Activated CD4-positive, alpha-beta T cell treated with anti-CD3 and anti-CD28 coated beads for 36 hours (primary cell): ENCODE results near the gene C14orf93. TPM values are rescaled to one million over a fixed set of nuclear protein-coding genes. Genes with fewer than 3 reads are reported as not detected.
A peak's percentile ranks its signal among the peaks of the same experiment; 100 is the strongest.
"Not testable (repeated sequence)": the region's sequence is repeated elsewhere in the genome, so short reads cannot be mapped to it uniquely, and the experiment has no call there.

Experiments used
- ATAC-seq: fragments of 200-7000 bp; cut with Tn5 transposase; one replicate; pipeline ENCODE4 v1.10.0; 2021; ENCODE audit warnings: mild to moderate bottlenecking, moderate library complexity
- CTCF ChIA-PET: fragments of 350-600 bp; sonication (Branson Sonifier 250); formaldehyde crosslinking; loops from one replicate; lab custom pipeline; 2021; ENCODE audit warnings: antibody characterized with exemption; lab: Charles Lee
- POLR2A ChIA-PET: fragments of 350-600 bp; sonication (Branson Sonifier 250); formaldehyde crosslinking; loops from one replicate; lab custom pipeline; 2021; ENCODE audit warnings: antibody characterized with exemption, inconsistent platforms; lab: Charles Lee
- DNase-seq: peaks from one replicate; pipeline ENCODE4 v3.0.0-alpha.2; 2020
- H3K27ac Mint-ChIP-seq: one replicate; pipeline ENCODE4 v1.8.0; 2021; ENCODE audit warnings: mixed read lengths
- H3K27me3 Mint-ChIP-seq: one replicate; pipeline ENCODE4 v1.8.0; 2021; ENCODE audit warnings: mixed read lengths
- H3K36me3 Mint-ChIP-seq: one replicate; pipeline ENCODE4 v1.8.0; 2021; ENCODE audit warnings: low read depth, mixed read lengths
- H3K4me1 Mint-ChIP-seq: one replicate; pipeline ENCODE4 v1.8.0; 2021; ENCODE audit warnings: mixed read lengths
- H3K4me3 Mint-ChIP-seq: one replicate; pipeline ENCODE4 v1.8.0; 2021; ENCODE audit warnings: mild to moderate bottlenecking, moderate library complexity, mixed read lengths
- H3K9me3 Mint-ChIP-seq: one replicate; pipeline ENCODE4 v1.8.0; 2021; ENCODE audit warnings: low read depth, mixed read lengths
- intact Hi-C, 2 experiments: fragments of 100-400 bp; cut with DNase I in 1 of 2; cut with micrococcal nuclease in 1 of 2; formaldehyde crosslinking; loops; one replicate each; pipeline versions ENCODE4 v1.14.2 to v1.15.1; 2022 to 2024; cut with DNase I, micrococcal nuclease
- total RNA-seq, 2 experiments: library from RNA; stranded (reverse); gene quantifications; one replicate each; pipeline ENCODE4 v1.2.3, GENCODE V29; 2021

C14orf93 gene
- total RNA-seq, 2 experiments from 2014 or later: 10.7 to 11.5 TPM

DNA sequence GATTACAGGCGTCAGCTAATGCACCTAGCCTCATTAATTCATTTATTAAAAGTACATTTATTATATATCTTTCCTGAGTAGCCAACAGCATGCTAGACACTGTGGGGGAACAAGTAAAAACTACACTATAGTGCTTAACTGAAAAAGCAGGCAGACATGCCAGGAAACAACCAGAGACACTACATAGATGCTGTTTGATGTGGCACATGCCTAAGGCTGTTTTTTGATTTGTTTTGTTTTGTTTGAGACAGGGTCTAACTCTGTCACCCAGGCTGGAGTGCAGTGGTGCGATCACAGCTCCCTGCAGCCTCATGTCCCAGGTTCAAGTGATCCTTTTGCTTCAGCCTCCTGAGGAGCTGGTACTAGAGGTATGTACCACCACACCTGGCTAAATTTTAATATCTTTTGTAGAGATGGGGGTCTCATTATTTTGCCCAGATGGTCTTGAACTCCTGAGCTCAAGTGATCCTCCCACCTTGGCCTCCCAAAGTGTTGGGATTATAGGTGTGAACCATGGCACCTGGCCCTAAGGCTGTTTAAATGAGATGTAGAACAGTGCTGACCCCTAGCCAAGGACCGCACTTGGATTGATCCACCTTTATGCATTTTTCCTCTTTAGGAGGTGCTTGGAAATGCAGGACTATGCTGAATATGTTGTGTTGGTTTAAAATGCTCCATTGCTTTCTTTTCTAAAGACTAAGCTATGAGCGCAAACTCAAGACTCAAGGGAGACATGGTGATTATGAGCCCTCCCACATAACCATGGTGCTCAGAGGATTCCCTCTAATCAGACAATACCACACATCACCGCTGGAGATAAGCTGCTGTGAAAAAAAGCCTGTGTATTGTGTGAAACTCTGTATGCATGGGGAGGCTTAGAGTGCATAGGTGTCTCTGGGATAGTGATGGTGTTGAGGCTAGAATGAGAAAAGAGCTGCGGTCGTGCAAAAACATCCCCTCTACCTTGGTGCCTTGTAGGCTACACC, 10.5 kb upstream of the C14orf93 start:
- Mint-ChIP-seq H3K4me1 (peaks cover 53% of the 10 kb centered on the region), H3K27ac (peak overlapping the region; percentile 90), H3K27me3 (no peaks in the 10 kb centered on the region), H3K4me3 (peak overlapping the region; percentile 50), H3K36me3 (peaks cover 28% of the 10 kb centered on the region), H3K9me3 (no peaks in the 10 kb centered on the region)
- ATAC-seq (peak; percentile 62), DNase-seq (peak; percentile 25)
- intact Hi-C loops: no loop called here
- CTCF ChIA-PET: interaction anchor here (0.6 to 6.5 kb wide), 13 partner anchors 8 to 102 kb away, joined by 3 to 44 read pairs (median 5); partner anchors contain the start of genes CDH24, PRMT5 and RBM23
- POLR2A ChIA-PET: interaction anchor here (1.2 kb wide), 1 partner anchor 14 kb away, joined by 4 read pairs; no protein-coding TSS in a partner anchor

DNA sequence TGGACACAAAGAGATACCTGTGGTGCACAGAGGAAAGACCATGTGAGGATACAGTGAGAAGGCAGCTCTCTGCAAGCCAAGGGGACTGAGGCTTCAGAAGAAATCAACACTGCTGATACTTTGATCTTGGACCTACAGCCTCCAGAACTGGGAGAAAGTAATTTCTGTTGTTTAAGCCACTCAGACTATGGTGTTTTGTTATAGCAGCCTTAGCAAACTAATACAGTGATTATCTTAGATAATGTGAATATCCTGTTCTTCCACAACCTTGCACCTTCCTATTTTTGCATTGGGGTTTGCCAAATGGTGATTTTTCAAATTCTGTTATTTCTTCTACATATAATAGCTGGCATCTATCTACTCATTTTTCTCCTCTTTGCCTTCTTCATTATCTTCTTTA, 8.2 kb upstream of the C14orf93 start:
- no peak for ATAC-seq
- no peak for DNase-seq
- POLR2A ChIA-PET: interaction anchor here (1.4 kb wide), 1 partner anchor 12 kb away, joined by 5 read pairs; no protein-coding TSS in a partner anchor
- Mint-ChIP-seq H3K27ac (no peak overlapping the region), H3K9me3 (no peaks in the 10 kb centered on the region), H3K4me3 (no peak overlapping the region), H3K27me3 (no peaks in the 10 kb centered on the region), H3K4me1 (peaks cover 33% of the 10 kb centered on the region), H3K36me3 (peaks cover 11% of the 10 kb centered on the region)
- CTCF ChIA-PET: interaction anchor here (0.9 to 4.6 kb wide), 5 partner anchors 11 to 58 kb away, joined by 3 to 30 read pairs (median 4); partner anchors contain the start of gene CDH24
- intact Hi-C loops: no loop called here

DNA sequence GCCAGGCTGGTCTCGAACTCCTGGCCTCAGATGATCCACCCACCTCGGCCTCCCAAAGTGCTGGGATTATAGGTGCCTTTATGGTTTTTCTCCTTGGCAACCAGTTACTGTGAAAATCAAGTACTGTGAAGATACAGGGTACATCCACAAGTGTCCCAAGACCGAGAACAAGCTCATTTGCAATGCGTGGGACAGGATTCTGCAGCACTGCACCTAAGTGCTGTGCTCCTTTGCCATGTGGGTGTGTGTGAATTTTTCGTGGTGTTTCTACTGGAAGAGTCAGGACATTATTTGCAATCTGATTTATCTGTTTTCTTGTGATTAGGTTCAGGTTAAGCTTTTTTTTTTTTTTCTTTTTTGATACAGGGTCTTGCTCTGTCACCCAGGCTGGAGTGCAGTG, 7.1 kb upstream of the C14orf93 start:
- DNase-seq: no peak
- Mint-ChIP-seq H3K27me3 (no peaks in the 10 kb centered on the region), H3K4me1 (peaks cover 25% of the 10 kb centered on the region), H3K27ac (no peak overlapping the region), H3K36me3 (peaks cover 6% of the 10 kb centered on the region), H3K9me3 (no peaks in the 10 kb centered on the region), H3K4me3 (no peak overlapping the region)
- ChIA-PET CTCF (interaction anchor here (0.6 to 4.6 kb wide), 7 partner anchors 10 to 121 kb away, joined by 3 to 30 read pairs (median 4); no protein-coding TSS in a partner anchor), POLR2A (interaction anchor here (1.4 kb wide), 1 partner anchor 11 kb away, joined by 5 read pairs; no protein-coding TSS in a partner anchor)
- intact Hi-C loops: no loop called here
- no peak for ATAC-seq

DNA sequence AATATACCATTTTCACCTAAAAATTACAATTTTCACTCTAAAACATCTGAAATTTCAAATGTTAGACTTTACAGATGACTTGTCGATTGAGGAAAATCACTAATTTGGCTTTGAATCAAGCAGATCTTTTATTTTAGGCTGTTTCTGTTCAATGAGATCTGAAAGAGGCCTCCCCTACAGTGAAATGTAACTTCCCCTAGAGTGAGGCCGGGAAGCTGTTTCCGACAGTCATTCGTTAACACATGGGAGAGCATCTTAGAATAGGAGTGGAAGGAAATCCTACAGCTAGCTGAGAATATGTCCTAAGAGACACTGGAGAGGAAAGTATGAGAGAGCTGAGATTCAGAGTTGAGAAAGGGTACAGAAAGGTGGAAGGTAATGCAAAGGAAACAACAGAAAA, 5.7 kb upstream of the C14orf93 start:
- intact Hi-C loops: no loop called here
- Mint-ChIP-seq H3K27me3 (no peaks in the 10 kb centered on the region), H3K36me3 (peaks cover 2% of the 10 kb centered on the region), H3K27ac (peak overlapping the region; percentile 62), H3K4me3 (peak overlapping the region; percentile 2), H3K9me3 (no peaks in the 10 kb centered on the region), H3K4me1 (peaks cover 13% of the 10 kb centered on the region)
- ATAC-seq: no peak
- DNase-seq: no peak
- CTCF ChIA-PET: interaction anchor here (1.2 to 4.6 kb wide), 3 partner anchors 9 to 42 kb away, joined by 3 to 30 read pairs (median 5); no protein-coding TSS in a partner anchor
- POLR2A ChIA-PET: no interaction called here

DNA sequence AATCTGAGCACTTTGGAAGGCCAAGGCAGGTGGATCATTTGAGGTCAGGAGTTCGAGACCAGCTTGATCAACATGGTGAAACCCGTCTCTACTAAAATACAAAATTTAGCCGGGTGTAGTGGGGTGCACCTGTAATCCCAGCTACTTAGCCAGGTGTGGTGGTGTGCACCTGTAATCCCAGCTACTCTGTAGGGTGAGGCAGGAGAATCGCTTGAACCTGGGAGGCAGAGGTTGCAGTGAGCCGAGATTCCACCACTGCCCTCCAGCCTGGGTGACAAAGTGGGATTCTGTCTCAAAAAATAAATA, 3.8 kb upstream of the C14orf93 start:
- H3K4me3 Mint-ChIP-seq, POLR2A ChIA-PET, H3K27ac Mint-ChIP-seq, H3K27me3 Mint-ChIP-seq, intact Hi-C loops, H3K9me3 Mint-ChIP-seq, H3K36me3 Mint-ChIP-seq, DNase-seq, ATAC-seq: not testable (repeated sequence)
- CTCF ChIA-PET: interaction anchor here (0.9 to 4.0 kb wide), 6 partner anchors 9 to 84 kb away, joined by 3 to 26 read pairs (median 6); partner anchors contain the start of gene PRMT5
- peaks cover 19% of the 10 kb centered on the region for H3K4me1 Mint-ChIP-seq

DNA sequence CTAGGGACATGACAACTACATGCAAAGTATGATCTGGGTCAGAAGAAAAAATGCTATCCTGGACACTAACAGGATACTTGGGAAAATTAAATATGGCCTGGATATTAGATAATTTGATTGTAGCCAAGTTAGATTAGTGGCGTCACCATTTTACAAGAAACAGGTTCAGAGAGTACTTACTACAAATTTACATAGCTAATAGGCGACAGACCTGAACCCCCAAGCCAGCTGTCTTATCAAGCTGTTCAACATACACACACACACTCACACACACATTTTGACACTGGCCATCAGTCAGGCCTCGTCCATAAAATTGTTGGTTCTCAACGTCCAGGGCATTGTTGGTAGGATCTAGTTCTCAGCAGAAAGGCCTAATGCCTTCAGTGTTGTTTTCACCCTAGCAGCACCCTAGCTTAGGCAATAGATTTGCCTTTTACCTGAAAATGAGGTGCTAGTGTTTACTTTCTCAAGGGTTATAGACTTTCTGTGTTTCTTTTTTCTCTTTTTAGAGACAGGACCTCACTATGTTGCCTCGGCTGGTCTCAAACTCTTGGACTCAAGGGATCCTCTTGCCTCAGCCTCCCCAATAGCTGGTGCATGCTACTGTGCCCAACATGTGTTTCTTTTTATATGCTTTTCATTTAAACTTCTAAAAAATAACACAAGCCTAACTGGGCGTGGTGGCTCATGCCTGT, 3.3 kb upstream of the C14orf93 start:
- Mint-ChIP-seq H3K36me3 (no peaks in the 10 kb centered on the region), H3K9me3 (no peaks in the 10 kb centered on the region), H3K4me1 (peaks cover 24% of the 10 kb centered on the region), H3K27ac (no peak overlapping the region), H3K4me3 (no peak overlapping the region), H3K27me3 (no peaks in the 10 kb centered on the region)
- no peak for DNase-seq
- no peak for ATAC-seq
- POLR2A ChIA-PET: interaction anchor here (0.6 kb wide), 1 partner anchor 290 kb away, joined by 4 read pairs; no protein-coding TSS in a partner anchor
- CTCF ChIA-PET: interaction anchor here (0.9 to 4.0 kb wide), 9 partner anchors 9 to 83 kb away, joined by 3 to 26 read pairs (median 4); partner anchors contain the start of gene PRMT5
- intact Hi-C loops: no loop called here

DNA sequence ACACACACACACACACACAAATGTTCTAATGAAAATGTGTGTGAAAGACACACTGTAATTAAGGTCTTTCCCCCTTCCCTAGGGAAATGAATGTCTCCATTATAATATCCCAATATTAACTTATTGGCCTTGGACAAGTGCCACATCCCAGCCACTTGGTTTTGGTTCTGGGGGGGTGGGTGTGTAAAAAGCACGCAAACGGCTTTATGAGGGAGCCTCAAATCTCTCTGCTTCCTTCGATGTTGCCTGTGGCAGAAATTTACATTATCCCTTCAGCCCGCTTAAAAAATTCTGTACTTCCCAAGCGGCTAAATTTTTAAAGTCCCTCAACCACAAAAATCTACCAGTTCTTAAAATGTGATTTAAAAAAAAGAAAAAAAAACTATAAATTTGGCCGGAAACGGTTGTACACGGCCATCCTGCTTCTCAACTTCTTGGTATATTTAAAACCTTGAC, 432 bp downstream of the C14orf93 start:
- CTCF ChIA-PET: interaction anchor here (1.4 to 3.9 kb wide), 4 partner anchors 12 to 23 kb away, joined by 3 to 50 read pairs (median 19); no protein-coding TSS in a partner anchor
- H3K9me3 Mint-ChIP-seq: no peaks in the 10 kb centered on the region
- peaks cover 45% of the 10 kb centered on the region for H3K4me1 Mint-ChIP-seq
- H3K4me3 Mint-ChIP-seq: peak overlapping the region; percentile 95
- no peak for DNase-seq
- intact Hi-C loops: loop anchor here in 1 of 2 experiments (5.0 kb wide), 1 partner anchor 48 kb away; the partner anchor contains the start of gene CDH24
- POLR2A ChIA-PET: no interaction called here
- peak overlapping the region; percentile 92 for H3K27ac Mint-ChIP-seq
- no peak for ATAC-seq
- H3K36me3 Mint-ChIP-seq: no peaks in the 10 kb centered on the region
- H3K27me3 Mint-ChIP-seq: no peaks in the 10 kb centered on the region

DNA sequence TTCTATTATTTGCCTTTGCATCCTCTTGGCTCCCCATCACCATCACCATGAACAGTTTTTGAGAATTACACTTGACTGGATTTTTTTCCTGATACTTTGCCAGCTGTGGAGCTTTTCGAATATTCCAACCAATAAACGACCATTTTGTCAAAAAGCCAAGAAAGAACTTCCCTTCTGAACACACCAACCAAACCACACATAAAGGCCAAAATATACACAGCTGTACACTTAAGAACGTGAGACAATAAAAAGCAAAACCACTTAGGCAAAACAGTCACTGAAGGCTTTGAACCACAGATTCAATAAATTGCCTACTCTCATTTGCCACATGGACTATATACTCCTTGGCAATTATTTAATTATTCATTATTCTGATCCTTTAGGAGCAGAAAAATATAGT, 1.1 kb downstream of the C14orf93 start:
- H3K4me1 Mint-ChIP-seq: peaks cover 45% of the 10 kb centered on the region
- no peaks in the 10 kb centered on the region for H3K27me3 Mint-ChIP-seq
- peak overlapping the region; percentile 92 for H3K27ac Mint-ChIP-seq
- no peaks in the 10 kb centered on the region for H3K36me3 Mint-ChIP-seq
- ChIA-PET CTCF (interaction anchor here (0.5 to 3.9 kb wide), 11 partner anchors 12 to 487 kb away, joined by 3 to 61 read pairs (median 5); partner anchors contain the start of genes CDH24 and PSMB5), POLR2A (interaction anchor here (2.9 kb wide), 1 partner anchor 26 kb away, joined by 14 read pairs; the partner anchor contains the start of gene PSMB5)
- ATAC-seq (no peak), DNase-seq (no peak)
- intact Hi-C loops: loop anchor here in 1 of 2 experiments (5.0 kb wide), 1 partner anchor 48 kb away; the partner anchor contains the start of gene CDH24
- peak overlapping the region; percentile 95 for H3K4me3 Mint-ChIP-seq
- no peaks in the 10 kb centered on the region for H3K9me3 Mint-ChIP-seq

DNA sequence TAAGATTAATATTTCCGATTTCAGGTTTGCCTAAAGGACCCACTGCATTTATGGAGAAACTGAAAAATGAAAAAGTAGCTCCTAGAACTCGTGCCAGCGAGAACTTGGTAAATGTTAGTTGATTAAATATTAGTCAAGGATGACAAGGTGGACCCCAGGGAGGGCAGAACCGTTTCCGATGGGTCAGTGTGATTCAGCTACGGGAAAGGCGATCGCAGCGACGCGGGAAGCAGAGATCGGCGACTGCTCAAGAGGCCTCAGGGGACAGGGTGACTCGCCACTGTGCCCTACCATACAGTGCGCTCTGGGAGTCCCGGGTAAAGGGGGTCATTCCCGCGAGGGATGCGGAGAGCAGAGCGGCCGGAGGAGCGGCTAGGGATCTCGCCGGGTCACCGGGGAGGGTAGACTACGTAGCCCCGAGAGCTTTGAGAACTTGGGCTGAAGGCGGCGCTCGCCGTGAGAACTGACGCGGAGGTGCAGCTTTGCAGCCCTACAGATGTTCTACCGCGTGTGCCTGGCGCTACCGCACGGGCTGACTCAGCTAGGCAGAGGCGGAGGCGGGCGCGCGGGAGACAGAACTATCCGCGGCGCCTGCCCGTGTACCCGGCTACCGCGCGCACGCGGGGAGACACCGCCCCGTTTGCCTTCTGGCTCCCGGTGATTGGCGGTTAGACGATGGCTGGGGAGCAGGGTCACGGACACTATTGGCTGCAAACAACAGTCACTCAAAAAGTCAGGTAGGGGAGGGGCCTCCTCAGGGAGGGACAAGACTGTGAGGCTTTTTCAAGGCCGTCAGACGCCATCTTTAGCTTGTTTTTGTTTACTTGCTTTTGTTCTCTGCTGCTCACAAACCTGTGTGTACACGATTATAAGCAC, 3.2 kb downstream of the C14orf93 start:
- no peaks in the 10 kb centered on the region for H3K27me3 Mint-ChIP-seq
- peaks cover 45% of the 10 kb centered on the region for H3K4me1 Mint-ChIP-seq
- peak; percentile 98 for DNase-seq
- no peaks in the 10 kb centered on the region for H3K36me3 Mint-ChIP-seq
- peak overlapping the region; percentile 99 for H3K27ac Mint-ChIP-seq
- POLR2A ChIA-PET: interaction anchor here (0.6 to 2.9 kb wide), 21 partner anchors 9 to 1554 kb away, joined by 3 to 16 read pairs (median 4); partner anchors contain the start of genes ACIN1, AJUBA, C14orf119 and HAUS4
- H3K9me3 Mint-ChIP-seq: no peaks in the 10 kb centered on the region
- intact Hi-C loops: loop anchor here (1.0 to 5.0 kb wide), 10 partner anchors 28 to 315 kb away; partner anchors contain the start of genes ACIN1 (in 1 of the 2), C14orf119 (in 1 of the 2), CDH24 (in 1 of the 2) and LRP10 (in 1 of the 2)
- ATAC-seq: peak; percentile 98
- CTCF ChIA-PET: interaction anchor here (0.5 to 3.9 kb wide), 37 partner anchors 10 to 524 kb away, joined by 3 to 61 read pairs (median 7); partner anchors contain the start of genes AJUBA, CDH24, HAUS4 and PRMT5
- peak overlapping the region; percentile 95 for H3K4me3 Mint-ChIP-seq
